NCI-H82 treated with DMSO at 0.1 percent for 48 hours (cell line): ENCODE results near the gene GJC1.

Source experiments
- DNase-seq: peaks from one replicate; lab custom pipeline; 2025; ENCODE audit not compliant: unreplicated experiment; lab: John Stamatoyannopoulos, UW

Gene GJC1

GRCh38 chr17:44829523-44830358 is at the start of gene GJC1:
Gene GJC1 (minus strand): TSS chr17:44830287. CDS start chr17:44805817, 24,470 bp downstream.
- no peak for DNase-seq

- DNase-seq: no peak
Measured at GRCh38 chr17:44879376-44879775, 49.3 kb upstream of the GJC1 start.

- no peak for DNase-seq
Measured at GRCh38 chr17:44878627-44879221, 48.6 kb upstream of the GJC1 start.

GRCh38 chr17:44877121-44877520 is 47.0 kb upstream of the GJC1 start:
- DNase-seq: no peak

GRCh38 chr17:44875761-44876160 is 45.7 kb upstream of the GJC1 start:
- no peak for DNase-seq

- DNase-seq: no peak
Measured at GRCh38 chr17:44872131-44872768, 42.2 kb upstream of the GJC1 start.

GRCh38 chr17:44871556-44871955 is 41.5 kb upstream of the GJC1 start:
- DNase-seq: no peak

- DNase-seq: no peak
Measured at GRCh38 chr17:44867841-44868240, 37.8 kb upstream of the GJC1 start.

GRCh38 chr17:44865931-44866330 is 35.8 kb upstream of the GJC1 start:
- DNase-seq: no peak

GRCh38 chr17:44865231-44865660 is 35.2 kb upstream of the GJC1 start:
- DNase-seq: peak; percentile 61

- DNase-seq: no peak
Measured at GRCh38 chr17:44864831-44865230, 34.7 kb upstream of the GJC1 start.

GRCh38 chr17:44863061-44863918 is 33.2 kb upstream of the GJC1 start:
- no peak for DNase-seq

GRCh38 chr17:44862278-44862914 is 32.3 kb upstream of the GJC1 start:
- no peak for DNase-seq

- no peak for DNase-seq
Measured at GRCh38 chr17:44859701-44860100, 29.6 kb upstream of the GJC1 start.

GRCh38 chr17:44854192-44854591 is 24.1 kb upstream of the GJC1 start:
- no peak for DNase-seq

- no peak for DNase-seq
Measured at GRCh38 chr17:44850612-44851011, 20.5 kb upstream of the GJC1 start.

- no peak for DNase-seq
Measured at GRCh38 chr17:44850025-44850424, 19.9 kb upstream of the GJC1 start.

- DNase-seq: no peak
Measured at GRCh38 chr17:44848961-44849489, 18.9 kb upstream of the GJC1 start.

GRCh38 chr17:44848257-44848795 is 18.2 kb upstream of the GJC1 start:
- no peak for DNase-seq

- no peak for DNase-seq
Measured at GRCh38 chr17:44847586-44847985, 17.5 kb upstream of the GJC1 start, which contains the start of gene HIGD1B. Gene HIGD1B (plus strand): TSS chr17:44847883. CDS start chr17:44848153, 270 bp downstream.
